ENCODE data around the gene VSTM4.

The VSTM4 gene

GRCh38 chr10:49053998-49054692 lies 61.2 kb downstream of the VSTM4 start:
- no peak for DNase-seq (ENCODE audit: low read depth)
- H3K4me3 ChIP-seq (ENCODE audit: low read depth, low read length), result no peak overlapping the region
- TF ChIP-seq POLR2A (IDR thresholded peaks at IDR 0.05; ENCODE audit: extremely low read depth, insufficient read length) (no peak), MYC (IDR thresholded peaks at IDR 0.05; ENCODE audit: low read depth, low read length) (no peak)
- TF ChIP-seq, protein P1, sequence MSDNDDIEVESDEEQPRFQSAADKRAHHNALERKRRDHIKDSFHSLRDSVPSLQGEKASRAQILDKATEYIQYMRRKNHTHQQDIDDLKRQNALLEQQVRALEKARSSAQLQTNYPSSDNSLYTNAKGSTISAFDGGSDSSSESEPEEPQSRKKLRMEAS (IDR thresholded peaks at IDR 0.05; ENCODE audit: low read depth, low read length), result no peak
- TF ChIP-seq, protein P2, sequence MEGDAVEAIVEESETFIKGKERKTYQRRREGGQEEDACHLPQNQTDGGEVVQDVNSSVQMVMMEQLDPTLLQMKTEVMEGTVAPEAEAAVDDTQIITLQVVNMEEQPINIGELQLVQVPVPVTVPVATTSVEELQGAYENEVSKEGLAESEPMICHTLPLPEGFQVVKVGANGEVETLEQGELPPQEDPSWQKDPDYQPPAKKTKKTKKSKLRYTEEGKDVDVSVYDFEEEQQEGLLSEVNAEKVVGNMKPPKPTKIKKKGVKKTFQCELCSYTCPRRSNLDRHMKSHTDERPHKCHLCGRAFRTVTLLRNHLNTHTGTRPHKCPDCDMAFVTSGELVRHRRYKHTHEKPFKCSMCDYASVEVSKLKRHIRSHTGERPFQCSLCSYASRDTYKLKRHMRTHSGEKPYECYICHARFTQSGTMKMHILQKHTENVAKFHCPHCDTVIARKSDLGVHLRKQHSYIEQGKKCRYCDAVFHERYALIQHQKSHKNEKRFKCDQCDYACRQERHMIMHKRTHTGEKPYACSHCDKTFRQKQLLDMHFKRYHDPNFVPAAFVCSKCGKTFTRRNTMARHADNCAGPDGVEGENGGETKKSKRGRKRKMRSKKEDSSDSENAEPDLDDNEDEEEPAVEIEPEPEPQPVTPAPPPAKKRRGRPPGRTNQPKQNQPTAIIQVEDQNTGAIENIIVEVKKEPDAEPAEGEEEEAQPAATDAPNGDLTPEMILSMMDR (IDR thresholded peaks at IDR 0.05; ENCODE audit: low read depth, low read length), result no peak

- DNase-seq (ENCODE audit: low read depth), result no peak
Measured at GRCh38 chr10:49053053-49053997, 62.0 kb downstream of the VSTM4 start.

DNA sequence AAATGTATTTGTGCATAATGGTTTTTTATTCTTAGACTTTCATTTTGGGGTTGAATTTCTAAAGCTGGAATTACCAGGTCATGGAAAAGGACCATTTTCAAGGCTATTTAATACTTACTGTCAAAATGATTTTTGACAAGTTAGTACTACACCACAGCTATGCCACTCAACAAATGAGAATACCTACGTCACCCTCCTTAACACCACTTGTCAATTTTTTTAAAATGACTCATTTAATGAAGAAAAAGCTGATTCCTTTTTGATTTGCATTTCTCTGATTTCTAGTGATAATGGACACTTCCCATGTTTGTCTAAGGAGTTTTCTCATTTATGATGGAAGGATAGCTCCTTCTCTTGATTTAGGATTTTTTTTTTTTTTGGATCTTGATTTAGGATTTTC lies 63.3 kb downstream of the VSTM4 start:
- no peak overlapping the region for H3K4me3 ChIP-seq (ENCODE audit: low read depth, low read length)
- TF ChIP-seq, protein P1 (IDR thresholded peaks at IDR 0.05; ENCODE audit: low read depth, low read length), result no peak
- TF ChIP-seq MYC (IDR thresholded peaks at IDR 0.05; ENCODE audit: low read depth, low read length) (no peak), POLR2A (IDR thresholded peaks at IDR 0.05; ENCODE audit: extremely low read depth, insufficient read length) (no peak)
- no peak for DNase-seq (ENCODE audit: low read depth)

More at GRCh38 chr10:49053053-49053997, 62.0 kb downstream of the VSTM4 start:
- H3K4me3 ChIP-seq (ENCODE audit: low read depth, low read length), result no peak overlapping the region
- no peak for TF ChIP-seq POLR2A (IDR thresholded peaks at IDR 0.05; ENCODE audit: extremely low read depth, insufficient read length)
- no peak for TF ChIP-seq MYC (IDR thresholded peaks at IDR 0.05; ENCODE audit: low read depth, low read length)
- TF ChIP-seq, protein P2 (IDR thresholded peaks at IDR 0.05; ENCODE audit: low read depth, low read length), result no peak
- TF ChIP-seq, protein P1 (IDR thresholded peaks at IDR 0.05; ENCODE audit: low read depth, low read length), result no peak

DNA sequence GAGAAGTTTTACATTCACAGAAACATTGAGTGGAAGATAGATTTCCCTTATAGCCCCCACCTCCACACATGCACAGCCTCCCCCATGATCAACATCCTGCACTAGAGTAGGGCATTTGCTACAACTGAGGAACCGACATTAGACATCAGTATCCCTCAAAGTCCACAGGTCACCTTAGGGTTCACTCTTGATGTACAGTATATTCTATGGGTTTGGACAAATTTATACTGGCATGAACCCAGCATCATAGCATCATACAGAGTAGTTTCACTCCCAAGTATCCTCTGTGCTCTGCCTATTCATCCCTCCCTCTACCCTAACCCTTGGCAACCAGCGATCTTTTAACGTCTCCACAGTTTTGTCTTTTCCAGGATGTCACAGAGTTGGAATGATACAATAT lies 64.4 kb downstream of the VSTM4 start:
- TF ChIP-seq POLR2A (IDR thresholded peaks at IDR 0.05; ENCODE audit: extremely low read depth, insufficient read length) (no peak), MYC (IDR thresholded peaks at IDR 0.05; ENCODE audit: low read depth, low read length) (no peak)
- TF ChIP-seq, protein P2 (IDR thresholded peaks at IDR 0.05; ENCODE audit: low read depth, low read length), result no peak
- TF ChIP-seq, protein P1 (IDR thresholded peaks at IDR 0.05; ENCODE audit: low read depth, low read length), result no peak
- no peak for DNase-seq (ENCODE audit: low read depth)
- no peak overlapping the region for H3K4me3 ChIP-seq (ENCODE audit: low read depth, low read length)

DNA sequence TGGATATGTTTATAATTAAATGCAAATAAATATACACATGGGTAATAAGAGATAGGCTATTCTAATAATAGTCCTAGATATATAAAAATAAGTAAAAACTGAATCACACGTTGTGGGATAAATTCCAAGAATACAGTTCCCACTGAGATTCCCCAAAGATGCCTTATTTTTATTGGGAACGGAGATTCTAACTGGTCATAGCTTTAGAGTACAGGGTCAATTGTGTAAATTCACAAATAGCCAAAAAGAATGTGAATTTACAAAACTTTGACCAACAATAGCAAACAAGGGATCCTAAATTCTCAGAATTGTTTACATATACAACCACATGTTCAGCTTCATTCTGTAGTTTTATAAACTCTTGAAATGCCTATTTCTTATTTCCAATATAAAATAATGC lies 65.0 kb downstream of the VSTM4 start:
- TF ChIP-seq POLR2A (IDR thresholded peaks at IDR 0.05; ENCODE audit: extremely low read depth, insufficient read length) (no peak), MYC (IDR thresholded peaks at IDR 0.05; ENCODE audit: low read depth, low read length) (no peak)
- TF ChIP-seq, protein P2 (IDR thresholded peaks at IDR 0.05; ENCODE audit: low read depth, low read length), result no peak
- TF ChIP-seq, protein P1 (IDR thresholded peaks at IDR 0.05; ENCODE audit: low read depth, low read length), result no peak
- no peak for DNase-seq (ENCODE audit: low read depth)
- H3K4me3 ChIP-seq (ENCODE audit: low read depth, low read length), result no peak overlapping the region

Data from NB4 (cell line).